HepG2 (cell line): ENCODE results near the gene TLE1. TPM values are rescaled to one million over a fixed set of nuclear protein-coding genes. Genes with fewer than 3 reads are reported as not detected.

ENCODE experiments used
- ATF7 ChIP-seq, 2 experiments: fragments of 450-650 bp in 1 of 2; sonication (generic) in 1 of 2; formaldehyde crosslinking in 1 of 2; IDR thresholded peaks; 2 replicates each; pipeline versions ENCODE4 v1.4.0 to v1.6.1; 2016 to 2020; ENCODE audit warnings: antibody characterized with exemption in 1 of 2, mild to moderate bottlenecking in 1 of 2, missing genetic modification reagents in 1 of 2
- ATF7-NPFF ChIP-seq: sonication (generic); formaldehyde crosslinking; IDR thresholded peaks from 2 replicates; pipeline ENCODE4 v1.8.1; 2023; ENCODE audit warnings: mild to moderate bottlenecking, low read depth, missing genetic modification reagents, moderate library complexity
- EHMT2 ChIP-seq: fragments of 200-600 bp; sonication (generic); IDR thresholded peaks from 2 replicates; pipeline ENCODE4 v1.7.0; 2017; ENCODE audit warnings: antibody characterized with exemption, low read depth, low read length, borderline replicate concordance
- KAT2B ChIP-seq: fragments of 150-350 bp; IDR thresholded peaks from 2 replicates; pipeline ENCODE4 v1.6.1; 2014; ENCODE audit warnings: low read depth, low read length, borderline replicate concordance
- KDM3A ChIP-seq: IDR thresholded peaks from 2 replicates; pipeline ENCODE4 v1.6.1; 2018; ENCODE audit warnings: low read depth, missing compliant biosample characterization
- KLF6 ChIP-seq: IDR thresholded peaks from 2 replicates; pipeline ENCODE4 v1.8.0; 2016; ENCODE audit warnings: missing biosample characterization, missing genetic modification reagents
- NCOA1 ChIP-seq: sonication (generic); formaldehyde crosslinking; IDR thresholded peaks from 2 replicates; pipeline ENCODE4 v1.9.0; 2021; ENCODE audit warnings: missing genetic modification reagents
- NRL ChIP-seq: sonication (generic); formaldehyde crosslinking; IDR thresholded peaks from 2 replicates; pipeline ENCODE4 v1.5.0; 2020; ENCODE audit warnings: missing genetic modification reagents, mild to moderate bottlenecking, moderate library complexity, borderline replicate concordance
- PCBP2 ChIP-seq: fragments of 200-400 bp; formaldehyde crosslinking; optimal IDR thresholded peaks from 2 replicates; pipeline ENCODE3; 2018; ENCODE audit warnings: low read length, low read depth; ENCODE audit not compliant: poor library complexity, severe bottlenecking
- PRMT3 ChIP-seq: sonication (generic); formaldehyde crosslinking; IDR thresholded peaks from 2 replicates; pipeline ENCODE4 v1.8.1; 2022; ENCODE audit warnings: low read depth, mild to moderate bottlenecking, moderate library complexity, missing genetic modification reagents, borderline replicate concordance
- RXRA ChIP-seq: sonication (generic); formaldehyde crosslinking; IDR thresholded peaks from 2 replicates; pipeline ENCODE4 v1.5.1; 2020; ENCODE audit warnings: missing genetic modification reagents
- SP1 ChIP-seq, 2 experiments: fragments of 450-650 bp in 1 of 2; sonication (generic) in 1 of 2; formaldehyde crosslinking in 1 of 2; IDR thresholded peaks; 2 replicates each; pipeline versions ENCODE4 v1.4.0 to v1.6.1; 2016 to 2020; ENCODE audit warnings: missing genetic modification reagents in 1 of 2
- SRF ChIP-seq: IDR thresholded peaks from 2 replicates; pipeline ENCODE4 v1.6.1; 2011; ENCODE audit warnings: mild to moderate bottlenecking, low read depth, low read length, moderate library complexity
- ZFP90 ChIP-seq: sonication (generic); formaldehyde crosslinking; IDR thresholded peaks from 2 replicates; pipeline ENCODE4 v1.8.0; 2022; ENCODE audit warnings: missing genetic modification reagents, mild to moderate bottlenecking, inconsistent platforms, borderline replicate concordance
- ZNF337 ChIP-seq: sonication (generic); formaldehyde crosslinking; IDR thresholded peaks from 2 replicates; pipeline ENCODE4 v1.5.1; 2020; ENCODE audit warnings: missing genetic modification reagents, low read depth, mild to moderate bottlenecking, borderline replicate concordance
- ZNF501 ChIP-seq: sonication (generic); formaldehyde crosslinking; IDR thresholded peaks from 2 replicates; pipeline ENCODE4 v1.5.1; 2020; ENCODE audit warnings: mild to moderate bottlenecking, moderate library complexity, missing genetic modification reagents
- ZNF720 ChIP-seq: sonication (generic); formaldehyde crosslinking; IDR thresholded peaks from 2 replicates; pipeline ENCODE4 v1.4.0; 2020; ENCODE audit warnings: missing genetic modification reagents
- ZNF83 ChIP-seq: sonication (generic); formaldehyde crosslinking; IDR thresholded peaks from 2 replicates; pipeline ENCODE4 v1.4.0; 2020; ENCODE audit warnings: missing genetic modification reagents, mild to moderate bottlenecking, borderline replicate concordance
- ZSCAN29 ChIP-seq: sonication (generic); formaldehyde crosslinking; conservative IDR thresholded peaks from 2 replicates; pipeline ENCODE4 v1.4.0; 2020; ENCODE audit warnings: mild to moderate bottlenecking, missing genetic modification reagents
- polyA plus RNA-seq, 8 experiments: library from polyadenylated mRNA; depleted of rRNA in 3 of 8; stranded (reverse) in 7 of 8; unstranded in 1 of 8; fragments of >200 nt; fragmentation: Illumina TruSeq in 4 of 8; extraction: Trizol in 4 of 8; gene quantifications; 2 replicates each; pipeline versions ENCODE4 v1.2.1 to v1.2.3, GENCODE V29; 2011 to 2016; ENCODE audit warnings: low read depth in 4 of 8, missing spikeins in 1 of 8, mixed read lengths in 1 of 8; ENCODE audit not compliant: insufficient read depth in 1 of 8
- total RNA-seq, 5 experiments: library from RNA; depleted of rRNA; stranded (reverse); fragments of >200 nt; fragmentation: Illumina TruSeq; extraction: Trizol; gene quantifications; 2 replicates each; pipeline ENCODE4 v1.2.3, GENCODE V29; 2016; ENCODE audit warnings: low read depth in 1 of 5
- TF ChIP-seq, protein P1 (sequence below): sonication (generic); formaldehyde crosslinking; IDR thresholded peaks from 2 replicates; pipeline ENCODE4 v1.9.0; 2022; ENCODE audit warnings: low read depth, missing genetic modification reagents
- TF ChIP-seq, protein P2 (sequence below): sonication (generic); formaldehyde crosslinking; IDR thresholded peaks from 2 replicates; pipeline ENCODE4 v1.4.0; 2020; ENCODE audit warnings: missing genetic modification reagents
- TF ChIP-seq, protein P3 (sequence below): sonication (generic); formaldehyde crosslinking; IDR thresholded peaks from 2 replicates; pipeline ENCODE4 v1.5.1; 2020; ENCODE audit warnings: missing genetic modification reagents, mild to moderate bottlenecking, borderline replicate concordance
- TF ChIP-seq, protein P4 (sequence below): sonication (generic); formaldehyde crosslinking; IDR thresholded peaks from 2 replicates; pipeline ENCODE4 v1.4.0; 2020; ENCODE audit warnings: missing genetic modification reagents

TLE1 gene
- total and polyA plus RNA-seq, 2 of the 13 experiments (the other 11 are each of a cell fraction or from before 2014, with no cell fraction given): 35.9 to 109 TPM

DNA sequence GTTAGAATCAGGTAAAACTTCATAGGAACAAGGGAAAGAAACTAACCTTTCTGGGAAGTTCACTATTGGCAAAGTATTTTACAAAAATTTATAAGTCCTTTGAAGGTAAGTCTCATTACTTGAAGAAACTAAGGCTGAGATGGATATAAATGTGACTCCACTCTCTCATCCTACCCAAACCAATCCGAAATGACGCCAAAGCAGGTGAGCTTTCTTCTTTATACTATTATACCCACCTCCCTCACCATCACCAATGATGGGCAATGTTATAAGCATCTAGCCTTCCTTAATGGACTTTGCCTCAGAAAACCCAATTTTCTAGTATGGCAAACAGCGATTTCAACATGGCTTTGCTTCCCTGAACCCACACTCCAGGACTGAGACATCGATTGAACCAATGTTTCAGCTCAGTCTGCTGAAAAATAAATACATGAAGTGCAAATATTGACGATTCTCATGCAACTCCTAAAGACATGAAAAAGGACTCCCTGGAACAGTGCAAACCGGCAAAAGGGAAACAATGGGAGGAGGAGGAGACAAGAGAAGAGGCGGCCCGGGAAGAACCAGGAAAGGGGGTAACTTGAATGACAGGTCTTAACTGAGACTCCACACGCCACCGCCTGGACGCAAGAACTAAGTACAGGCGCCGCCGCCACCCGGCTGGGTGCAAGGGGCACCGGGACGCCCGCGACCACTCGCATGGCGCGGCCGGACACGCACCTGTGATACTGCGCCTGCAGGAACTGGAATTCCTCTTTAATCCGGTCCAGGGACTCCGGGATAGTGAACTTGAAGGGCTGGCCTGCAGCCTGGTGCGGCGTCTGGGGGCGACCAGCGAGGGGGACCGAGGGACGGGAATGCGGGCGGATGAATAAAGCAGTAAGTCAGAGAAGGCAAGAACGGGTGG, 2.5 kb downstream of the TLE1 start (continued):
- TF ChIP-seq, protein P1, sequence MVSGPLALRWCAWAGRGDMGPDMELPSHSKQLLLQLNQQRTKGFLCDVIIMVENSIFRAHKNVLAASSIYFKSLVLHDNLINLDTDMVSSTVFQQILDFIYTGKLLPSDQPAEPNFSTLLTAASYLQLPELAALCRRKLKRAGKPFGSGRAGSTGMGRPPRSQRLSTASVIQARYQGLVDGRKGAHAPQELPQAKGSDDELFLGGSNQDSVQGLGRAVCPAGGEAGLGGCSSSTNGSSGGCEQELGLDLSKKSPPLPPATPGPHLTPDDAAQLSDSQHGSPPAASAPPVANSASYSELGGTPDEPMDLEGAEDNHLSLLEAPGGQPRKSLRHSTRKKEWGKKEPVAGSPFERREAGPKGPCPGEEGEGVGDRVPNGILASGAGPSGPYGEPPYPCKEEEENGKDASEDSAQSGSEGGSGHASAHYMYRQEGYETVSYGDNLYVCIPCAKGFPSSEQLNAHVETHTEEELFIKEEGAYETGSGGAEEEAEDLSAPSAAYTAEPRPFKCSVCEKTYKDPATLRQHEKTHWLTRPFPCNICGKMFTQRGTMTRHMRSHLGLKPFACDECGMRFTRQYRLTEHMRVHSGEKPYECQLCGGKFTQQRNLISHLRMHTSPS: peak; percentile 53; the same call in 1 of the 2 replicates
- TF ChIP-seq ZNF337 (CRISPR knock-in tag) (peak; percentile 62; the same call in 1 of the 2 replicates), ZNF501 (no peak), NCOA1 (CRISPR knock-in tag) (peak; percentile 88; the same call in 1 of the 2 replicates), EHMT2 (no peak; the same call in 1 of the 2 replicates), KLF6 (CRISPR knock-in tag) (peak; percentile 90), SRF (no peak), ZSCAN29 (CRISPR knock-in tag) (peak; percentile 62; the same call in 1 of the 2 replicates), RXRA (CRISPR knock-in tag) (peak; percentile 73; the same call in 1 of the 2 replicates), ZNF720 (CRISPR knock-in tag) (no peak), ATF7-NPFF (CRISPR knock-in tag) (peak; percentile 56), KDM3A (peak; percentile 78), ZNF83 (CRISPR knock-in tag) (no peak), PRMT3 (CRISPR knock-in tag) (no peak), ZFP90 (no peak), NRL (CRISPR knock-in tag) (no peak), ATF7 (IDR thresholded peaks at IDR 0.05) (no peak), ATF7 (CRISPR knock-in tag; IDR thresholded peaks at IDR 0.05) (peak; percentile 83; the same call in 1 of the 2 replicates), PCBP2 (no peak), KAT2B (peak; percentile 60; the same call in 1 of the 2 replicates), SP1 (IDR thresholded peaks at IDR 0.05) (no peak), SP1 (CRISPR knock-in tag; IDR thresholded peaks at IDR 0.05) (no peak)
- TF ChIP-seq, protein P2, sequence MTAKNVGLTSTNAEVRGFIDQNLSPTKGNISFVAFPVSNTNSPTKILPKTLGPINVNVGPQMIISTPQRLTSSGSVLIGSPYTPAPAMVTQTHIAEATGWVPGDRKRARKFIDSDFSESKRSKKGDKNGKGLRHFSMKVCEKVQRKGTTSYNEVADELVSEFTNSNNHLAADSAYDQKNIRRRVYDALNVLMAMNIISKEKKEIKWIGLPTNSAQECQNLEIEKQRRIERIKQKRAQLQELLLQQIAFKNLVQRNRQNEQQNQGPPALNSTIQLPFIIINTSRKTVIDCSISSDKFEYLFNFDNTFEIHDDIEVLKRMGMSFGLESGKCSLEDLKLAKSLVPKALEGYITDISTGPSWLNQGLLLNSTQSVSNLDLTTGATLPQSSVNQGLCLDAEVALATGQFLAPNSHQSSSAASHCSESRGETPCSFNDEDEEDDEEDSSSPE (CRISPR knock-in tag): peak; percentile 50; the same call in 1 of the 2 replicates
- TF ChIP-seq, protein P3, sequence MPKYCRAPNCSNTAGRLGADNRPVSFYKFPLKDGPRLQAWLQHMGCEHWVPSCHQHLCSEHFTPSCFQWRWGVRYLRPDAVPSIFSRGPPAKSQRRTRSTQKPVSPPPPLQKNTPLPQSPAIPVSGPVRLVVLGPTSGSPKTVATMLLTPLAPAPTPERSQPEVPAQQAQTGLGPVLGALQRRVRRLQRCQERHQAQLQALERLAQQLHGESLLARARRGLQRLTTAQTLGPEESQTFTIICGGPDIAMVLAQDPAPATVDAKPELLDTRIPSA (CRISPR knock-in tag): no peak
- TF ChIP-seq, protein P4, sequence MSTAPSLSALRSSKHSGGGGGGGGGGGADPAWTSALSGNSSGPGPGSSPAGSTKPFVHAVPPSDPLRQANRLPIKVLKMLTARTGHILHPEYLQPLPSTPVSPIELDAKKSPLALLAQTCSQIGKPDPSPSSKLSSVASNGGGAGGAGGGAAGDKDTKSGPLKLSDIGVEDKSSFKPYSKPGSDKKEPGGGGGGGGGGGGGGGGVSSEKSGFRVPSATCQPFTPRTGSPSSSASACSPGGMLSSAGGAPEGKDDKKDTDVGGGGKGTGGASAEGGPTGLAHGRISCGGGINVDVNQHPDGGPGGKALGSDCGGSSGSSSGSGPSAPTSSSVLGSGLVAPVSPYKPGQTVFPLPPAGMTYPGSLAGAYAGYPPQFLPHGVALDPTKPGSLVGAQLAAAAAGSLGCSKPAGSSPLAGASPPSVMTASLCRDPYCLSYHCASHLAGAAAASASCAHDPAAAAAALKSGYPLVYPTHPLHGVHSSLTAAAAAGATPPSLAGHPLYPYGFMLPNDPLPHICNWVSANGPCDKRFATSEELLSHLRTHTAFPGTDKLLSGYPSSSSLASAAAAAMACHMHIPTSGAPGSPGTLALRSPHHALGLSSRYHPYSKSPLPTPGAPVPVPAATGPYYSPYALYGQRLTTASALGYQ (CRISPR knock-in tag): peak; percentile 96
